Stimulated activated CD4-positive, alpha-beta T cell treated with anti-CD3 and anti-CD28 coated beads, Interleukin-1b, Interleukin-23, amount 100 ng/mL, for 24 hours (primary cell): Measurements from ENCODE around the gene PIK3AP1.

Experiments
- DNase-seq, 4 experiments: peaks; one replicate each; pipeline ENCODE4 v3.0.0-alpha.2; 2020; ENCODE audit warnings: low read depth in 4 of 4, low spot score in 1 of 4

The PIK3AP1 gene

GRCh38 chr10:96643920-96644319 is 76.4 kb downstream of the PIK3AP1 start:
- no peak for DNase-seq

- peak in 3 of 4 experiments; percentile 4 to 40 (median 9) for DNase-seq
These were observed 77.3 kb downstream of the PIK3AP1 start for GRCh38 chr10:96642973-96643372.

- no peak for DNase-seq
These were observed 77.8 kb downstream of the PIK3AP1 start for GRCh38 chr10:96642530-96642929.

- DNase-seq, result no peak
These were observed 78.7 kb downstream of the PIK3AP1 start for GRCh38 chr10:96641396-96642295.

GRCh38 chr10:96639899-96640298 is 80.4 kb downstream of the PIK3AP1 start:
- DNase-seq, result no peak

GRCh38 chr10:96638696-96639095 is 81.6 kb downstream of the PIK3AP1 start:
- DNase-seq, result no peak

GRCh38 chr10:96638120-96638519 is 82.2 kb downstream of the PIK3AP1 start:
- no peak for DNase-seq

- no peak for DNase-seq
These were observed 82.6 kb downstream of the PIK3AP1 start for GRCh38 chr10:96637709-96638108.

GRCh38 chr10:96636551-96636950 is 83.8 kb downstream of the PIK3AP1 start:
- no peak for DNase-seq

GRCh38 chr10:96632974-96633710 is 87.2 kb downstream of the PIK3AP1 start:
- DNase-seq, result no peak

GRCh38 chr10:96627292-96627691 is 93.0 kb downstream of the PIK3AP1 start:
- no peak for DNase-seq

- DNase-seq, result no peak
These were observed 93.5 kb downstream of the PIK3AP1 start for GRCh38 chr10:96626795-96627194.

GRCh38 chr10:96625173-96625572 is 95.1 kb downstream of the PIK3AP1 start:
- no peak for DNase-seq

- DNase-seq, result no peak
These were observed 98.1 kb downstream of the PIK3AP1 start for GRCh38 chr10:96622013-96622787.

GRCh38 chr10:96619796-96620773 is 100.2 kb downstream of the PIK3AP1 start:
- no peak for DNase-seq

GRCh38 chr10:96619120-96619519 is 101.2 kb downstream of the PIK3AP1 start:
- no peak for DNase-seq

GRCh38 chr10:96618653-96619052 is 101.7 kb downstream of the PIK3AP1 start:
- no peak for DNase-seq

- no peak for DNase-seq
These were observed 103.4 kb downstream of the PIK3AP1 start for GRCh38 chr10:96616961-96617360.

- DNase-seq, result no peak
These were observed 105.8 kb downstream of the PIK3AP1 start for GRCh38 chr10:96614515-96614914.

GRCh38 chr10:96613576-96613975 is 106.7 kb downstream of the PIK3AP1 start:
- no peak for DNase-seq
